Measurements from ENCODE around the gene DNAJC15. TPM values are rescaled to one million over a fixed set of nuclear protein-coding genes. Genes with fewer than 3 reads are reported as not detected.

DNAJC15 gene
- polyA plus RNA-seq (2012; ENCODE audit: insufficient read depth, insufficient read length, low read depth): 0.15 TPM

- no peaks in the 10 kb centered on the region for H3K36me3 ChIP-seq
- no peak for TF ChIP-seq CTCF (IDR thresholded peaks at IDR 0.05; ENCODE audit: low read depth, low read length)
- H3K9me3 ChIP-seq: no peaks in the 10 kb centered on the region
- DNase-seq: no peak
- H3K27me3 ChIP-seq: no peaks in the 10 kb centered on the region
- H3K4me1 ChIP-seq: no peaks in the 10 kb centered on the region
- no peak within 1 kb of the TSS for H3K4me3 ChIP-seq (ENCODE audit: low read depth, low read length)
Measured at GRCh38 chr13:43023289-43023963, at the start of gene DNAJC15. DNAJC15 (plus strand) TSS chr13:43023586; CDS start chr13:43023627, 41 bp downstream.

- Histone ChIP-seq H3K36me3 (no peaks in the 10 kb centered on the region), H3K9me3 (no peaks in the 10 kb centered on the region), H3K4me1 (no peaks in the 10 kb centered on the region; the same call in 1 of the 2 replicates), H3K27me3 (no peaks in the 10 kb centered on the region), H3K4me3 (ENCODE audit: low read depth, low read length) (no peak overlapping the region)
- peak; percentile 19 for DNase-seq
- TF ChIP-seq CTCF (IDR thresholded peaks at IDR 0.05; ENCODE audit: low read depth, low read length): no peak
Measured at GRCh38 chr13:42976066-42976465, 47.3 kb upstream of the DNAJC15 start.

GRCh38 chr13:42977219-42977659 is 46.1 kb upstream of the DNAJC15 start:
- no peaks in the 10 kb centered on the region for H3K36me3 ChIP-seq
- no peaks in the 10 kb centered on the region for H3K27me3 ChIP-seq
- TF ChIP-seq CTCF (IDR thresholded peaks at IDR 0.05; ENCODE audit: low read depth, low read length): no peak
- no peak for DNase-seq
- H3K4me1 ChIP-seq: no peaks in the 10 kb centered on the region; the same call in 1 of the 2 replicates
- H3K9me3 ChIP-seq: no peaks in the 10 kb centered on the region
- no peak overlapping the region for H3K4me3 ChIP-seq (ENCODE audit: low read depth, low read length)

- Histone ChIP-seq H3K4me1 (no peaks in the 10 kb centered on the region), H3K36me3 (no peaks in the 10 kb centered on the region), H3K27me3 (no peaks in the 10 kb centered on the region), H3K9me3 (no peaks in the 10 kb centered on the region), H3K4me3 (ENCODE audit: low read depth, low read length) (no peak overlapping the region)
- no peak for DNase-seq
- TF ChIP-seq CTCF (IDR thresholded peaks at IDR 0.05; ENCODE audit: low read depth, low read length): no peak
Measured at GRCh38 chr13:42981317-42981716, 42.1 kb upstream of the DNAJC15 start.

GRCh38 chr13:42981853-42982252 is 41.5 kb upstream of the DNAJC15 start:
- no peak overlapping the region for H3K4me3 ChIP-seq (ENCODE audit: low read depth, low read length)
- H3K9me3 ChIP-seq: no peaks in the 10 kb centered on the region
- DNase-seq: no peak
- H3K4me1 ChIP-seq: no peaks in the 10 kb centered on the region
- no peaks in the 10 kb centered on the region for H3K36me3 ChIP-seq
- TF ChIP-seq CTCF (IDR thresholded peaks at IDR 0.05; ENCODE audit: low read depth, low read length): no peak
- H3K27me3 ChIP-seq: no peaks in the 10 kb centered on the region

GRCh38 chr13:42984026-42984425 is 39.4 kb upstream of the DNAJC15 start:
- no peaks in the 10 kb centered on the region for H3K9me3 ChIP-seq

More at GRCh38 chr13:42984026-42984425, 39.4 kb upstream of the DNAJC15 start:
- no peak for DNase-seq
- TF ChIP-seq CTCF (IDR thresholded peaks at IDR 0.05; ENCODE audit: low read depth, low read length): no peak
- Histone ChIP-seq H3K27me3 (no peaks in the 10 kb centered on the region), H3K4me3 (ENCODE audit: low read depth, low read length) (no peak overlapping the region), H3K36me3 (no peaks in the 10 kb centered on the region), H3K4me1 (no peaks in the 10 kb centered on the region)

Measured in BE2C (cell line).